BLaER1 treated with 17β-estradiol and CSF1 and Interleukin-3, amounts not matched to agents 10 nM and 100 nM (cell line): Measurements from ENCODE around the gene DLX1.
A peak's percentile ranks its signal among the peaks of the same experiment; 100 is the strongest.

Experiments
- H3K27ac ChIP-seq, 11 experiments: shearing (Covaris generic); formaldehyde crosslinking; 2 replicates each; pipeline ENCODE4 v1.8.1; 2022
- H3K27me3 ChIP-seq, 11 experiments: shearing (Covaris generic); formaldehyde crosslinking; 2 replicates each; pipeline ENCODE4 v1.8.1; 2022
- H3K36me3 ChIP-seq, 11 experiments: shearing (Covaris generic); formaldehyde crosslinking; 2 replicates each; pipeline ENCODE4 v1.8.1; 2022
- H3K4me1 ChIP-seq, 10 experiments: shearing (Covaris generic); formaldehyde crosslinking; 2 replicates each; pipeline ENCODE4 v1.8.1; 2022
- H3K4me2 ChIP-seq, 11 experiments: shearing (Covaris generic); formaldehyde crosslinking; 2 replicates each; pipeline ENCODE4 v1.8.1; 2022
- H3K4me3 ChIP-seq, 10 experiments: shearing (Covaris generic); formaldehyde crosslinking; 2 replicates each; pipeline ENCODE4 v1.8.1; 2022
- H3K9ac ChIP-seq, 11 experiments: shearing (Covaris generic); formaldehyde crosslinking; 2 replicates each; pipeline ENCODE4 v1.8.1; 2022
- H3K9me3 ChIP-seq, 11 experiments: shearing (Covaris generic); formaldehyde crosslinking; replicated peaks in 1 of 11; 2 replicates each; pipeline ENCODE4 v1.8.1; 2022
- H4K20me1 ChIP-seq, 11 experiments: shearing (Covaris generic); formaldehyde crosslinking; 2 replicates each; pipeline ENCODE4 v1.8.1; 2022
- Cebpa-rat ChIP-seq, 11 experiments: shearing (Covaris generic); IDR thresholded peaks; 2 replicates each; pipeline ENCODE4 v1.8.1; 2022

DLX1 gene

DNA sequence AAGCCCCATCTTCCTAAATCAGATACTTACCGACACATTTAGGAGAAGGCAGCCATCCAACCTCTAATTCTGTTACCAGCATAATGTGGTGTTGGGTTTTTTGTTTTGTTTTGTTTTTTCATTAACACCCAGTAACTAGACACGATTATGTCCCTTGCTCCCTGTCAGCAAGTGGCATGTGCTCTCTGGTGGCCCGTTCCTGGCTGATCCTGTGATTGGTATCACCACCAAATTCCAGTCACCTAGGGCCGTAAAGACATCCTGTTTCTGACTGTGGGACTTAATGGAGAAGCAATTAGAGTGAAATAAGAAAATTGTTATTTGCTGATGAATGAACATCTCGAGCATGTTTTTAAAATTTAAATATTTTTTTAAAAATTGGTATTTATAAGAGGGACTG is 5.9 kb upstream of the DLX1 start:
- Histone ChIP-seq H3K9me3 (peaks cover 0 to 21% (median 11%) of the 10 kb centered on the region in 11 experiments; a peak in 9 of 22 replicates), H3K36me3 (no peaks in the 10 kb centered on the region), H4K20me1 (peaks cover 0 to 66% (median 55%) of the 10 kb centered on the region in 11 experiments; a peak in 19 of 22 replicates), H3K27ac (no peak overlapping the region), H3K4me1 (peaks cover 3 to 27% (median 7%) of the 10 kb centered on the region in 10 experiments; a peak in 19 of 20 replicates), H3K4me3 (no peak overlapping the region), H3K9ac (no peak overlapping the region), H3K4me2 (no peak overlapping the region), H3K27me3 (peaks cover 96 to 100% (median 100%) of the 10 kb centered on the region in 11 experiments)
- TF ChIP-seq Cebpa-rat (IDR thresholded peaks at IDR 0.05): no peak

DNA sequence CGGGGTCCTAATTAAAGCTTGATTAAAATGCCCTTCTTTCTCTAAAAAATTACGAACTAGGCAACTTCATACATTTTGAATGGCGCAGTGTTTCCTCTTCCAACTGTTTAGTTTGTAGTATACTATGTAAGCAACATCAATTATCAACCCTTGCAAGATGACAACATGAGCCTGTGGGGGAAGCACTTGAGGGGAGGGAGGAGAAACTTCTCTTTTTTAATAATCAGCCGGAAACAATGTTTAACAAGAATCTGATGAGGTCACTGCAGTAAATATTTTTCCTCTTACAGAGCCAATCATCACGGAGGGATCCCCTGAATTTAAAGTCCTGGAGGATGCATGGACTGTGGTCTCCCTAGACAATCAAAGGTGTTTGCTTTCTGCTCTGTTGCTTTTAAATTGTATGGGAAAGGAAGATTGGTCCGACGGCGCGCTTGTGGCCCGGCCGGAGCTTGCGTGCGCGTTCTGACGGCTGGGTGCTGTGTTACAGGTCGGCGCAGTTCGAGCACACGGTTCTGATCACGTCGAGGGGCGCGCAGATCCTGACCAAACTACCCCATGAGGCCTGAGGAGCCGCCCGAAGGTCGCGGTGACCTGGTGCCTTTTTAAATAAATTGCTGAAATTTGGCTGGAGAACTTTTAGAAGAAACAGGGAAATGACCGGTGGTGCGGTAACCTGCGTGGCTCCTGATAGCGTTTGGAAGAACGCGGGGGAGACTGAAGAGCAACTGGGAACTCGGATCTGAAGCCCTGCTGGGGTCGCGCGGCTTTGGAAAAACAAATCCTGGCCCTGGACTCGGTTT is 5.3 kb upstream of the DLX1 start:
- Histone ChIP-seq H3K36me3 (no peaks in the 10 kb centered on the region), H3K9me3 (peaks cover 0 to 21% (median 11%) of the 10 kb centered on the region in 11 experiments; a peak in 9 of 22 replicates), H3K4me2 (peak overlapping the region in 3 of 11 experiments; percentile 21 to 62 (median 36); a peak in 6 of 22 replicates), H3K27me3 (peaks cover 99 to 100% (median 100%) of the 10 kb centered on the region in 11 experiments), H3K27ac (no peak overlapping the region), H3K4me1 (peaks cover 9 to 32% (median 13%) of the 10 kb centered on the region in 10 experiments), H3K9ac (no peak overlapping the region), H3K4me3 (peak overlapping the region in 1 of 10 experiments; percentile 25; a peak in 1 of 20 replicates), H4K20me1 (peaks cover 0 to 73% (median 62%) of the 10 kb centered on the region in 11 experiments; a peak in 19 of 22 replicates)
- TF ChIP-seq Cebpa-rat (IDR thresholded peaks at IDR 0.05): no peak

DNA sequence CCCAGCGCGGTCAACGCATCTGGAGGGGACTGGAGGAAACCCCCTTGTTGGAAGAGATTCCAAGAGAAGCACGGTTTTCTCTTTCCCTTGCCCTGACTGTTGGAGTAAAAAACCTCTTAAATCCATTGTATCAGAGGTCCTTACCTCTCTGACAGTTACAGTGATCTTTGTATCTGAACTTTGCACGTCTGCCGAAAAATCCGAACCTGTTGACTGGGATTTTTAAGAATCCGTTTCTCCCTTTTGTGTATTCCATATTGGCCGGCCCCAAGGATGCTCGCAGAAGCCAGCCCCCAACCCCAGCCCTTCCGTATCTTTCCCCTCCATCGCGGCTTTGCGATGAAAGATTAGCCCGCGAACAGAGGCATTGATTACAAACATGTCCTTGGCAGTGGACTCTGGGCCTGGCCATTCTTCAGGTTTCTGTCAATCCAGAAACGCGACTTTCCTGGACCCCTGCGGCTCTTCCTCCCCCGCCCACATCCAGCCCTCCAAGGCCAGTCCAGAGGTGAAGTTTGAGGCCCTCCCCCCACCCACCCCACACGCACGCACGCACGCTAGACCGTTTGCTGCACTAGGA is 4.6 kb upstream of the DLX1 start:
- peaks cover 99 to 100% (median 100%) of the 10 kb centered on the region in 11 experiments for H3K27me3 ChIP-seq
- H3K36me3 ChIP-seq: no peaks in the 10 kb centered on the region
- TF ChIP-seq Cebpa-rat (IDR thresholded peaks at IDR 0.05): no peak
- H3K4me3 ChIP-seq: no peak overlapping the region
- peaks cover 12 to 37% (median 19%) of the 10 kb centered on the region in 10 experiments for H3K4me1 ChIP-seq
- peaks cover 0 to 80% (median 69%) of the 10 kb centered on the region in 11 experiments; a peak in 19 of 22 replicates for H4K20me1 ChIP-seq
- no peak overlapping the region for H3K4me2 ChIP-seq
- peaks cover 0 to 24% (median 11%) of the 10 kb centered on the region in 11 experiments; a peak in 9 of 22 replicates for H3K9me3 ChIP-seq
- no peak overlapping the region for H3K27ac ChIP-seq
- H3K9ac ChIP-seq: no peak overlapping the region

- no peak overlapping the region for H3K4me2 ChIP-seq
- peaks cover 100% of the 10 kb centered on the region in 11 experiments for H3K27me3 ChIP-seq
These were observed 3.9 kb upstream of the DLX1 start for GRCh38 chr2:172081221-172082022.

DNA sequence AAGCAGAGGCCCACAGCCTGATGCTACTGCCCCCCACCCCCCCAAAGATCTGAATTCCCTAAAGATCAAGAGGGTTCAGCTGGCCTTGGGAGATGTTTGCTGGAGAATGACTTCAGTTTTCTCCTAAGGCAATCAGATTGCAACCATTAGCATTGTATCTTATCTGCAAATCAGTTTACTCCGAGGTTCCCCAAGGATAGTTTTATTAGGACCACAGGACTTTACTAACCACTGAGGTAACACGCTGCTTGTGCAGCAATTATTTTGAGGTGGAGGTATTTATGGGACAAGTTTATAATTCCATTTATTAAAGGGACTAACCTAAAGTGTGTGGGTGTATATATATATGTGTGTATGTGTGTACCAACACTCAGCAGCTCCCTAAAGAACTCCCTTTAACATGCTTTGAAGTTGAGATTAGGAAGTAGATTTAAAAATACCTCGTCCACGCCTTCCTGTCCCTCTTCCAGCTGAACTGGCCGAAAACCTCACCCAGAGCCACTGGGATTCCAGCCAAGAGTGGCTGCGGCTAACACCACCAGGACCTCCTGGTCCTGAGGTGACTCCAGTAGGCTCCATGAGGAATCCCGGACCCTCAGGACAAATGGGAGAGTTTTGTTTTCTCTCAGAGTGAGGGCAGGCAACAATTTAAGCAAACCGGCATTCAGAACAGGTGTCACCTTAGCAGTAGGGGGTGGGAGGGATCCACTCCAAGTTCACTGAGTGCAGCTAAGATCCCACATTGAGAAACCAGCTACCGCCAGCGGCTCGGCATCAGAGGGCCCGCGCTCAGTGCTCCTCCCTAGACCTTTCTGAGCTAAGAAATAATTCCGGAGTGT is 3.0 kb upstream of the DLX1 start:
- H3K27me3 ChIP-seq: peaks cover 100% of the 10 kb centered on the region in 11 experiments
- no peak for TF ChIP-seq Cebpa-rat (IDR thresholded peaks at IDR 0.05)
- H3K4me3 ChIP-seq: no peak overlapping the region
- peak overlapping the region in 2 of 11 experiments; percentile 47 to 79; a peak in 3 of 22 replicates for H3K4me2 ChIP-seq
- no peak overlapping the region for H3K27ac ChIP-seq
- peaks cover 12 to 45% (median 22%) of the 10 kb centered on the region in 10 experiments for H3K4me1 ChIP-seq
- peaks cover 4 to 39% (median 15%) of the 10 kb centered on the region in 11 experiments; a peak in 21 of 22 replicates for H3K9me3 ChIP-seq
- peaks cover 0 to 88% (median 84%) of the 10 kb centered on the region in 11 experiments; a peak in 19 of 22 replicates for H4K20me1 ChIP-seq
- no peak overlapping the region for H3K9ac ChIP-seq
- no peaks in the 10 kb centered on the region for H3K36me3 ChIP-seq

More at GRCh38 chr2:172081221-172082022, 3.9 kb upstream of the DLX1 start:
- Histone ChIP-seq H3K9me3 (peaks cover 0 to 30% (median 11%) of the 10 kb centered on the region in 11 experiments; a peak in 10 of 22 replicates), H3K27ac (no peak overlapping the region), H4K20me1 (peaks cover 0 to 86% (median 75%) of the 10 kb centered on the region in 11 experiments; a peak in 19 of 22 replicates), H3K9ac (no peak overlapping the region), H3K4me3 (no peak overlapping the region), H3K36me3 (no peaks in the 10 kb centered on the region), H3K4me1 (peaks cover 12 to 43% (median 21%) of the 10 kb centered on the region in 10 experiments)
- TF ChIP-seq Cebpa-rat (IDR thresholded peaks at IDR 0.05): no peak

GRCh38 chr2:172082944-172083627 is 2.2 kb upstream of the DLX1 start:
- Histone ChIP-seq H4K20me1 (peaks cover 0 to 96% (median 92%) of the 10 kb centered on the region in 11 experiments; a peak in 19 of 22 replicates), H3K4me2 (peak overlapping the region in 2 of 11 experiments; percentile 47 to 79; a peak in 4 of 22 replicates), H3K27me3 (peaks cover 100% of the 10 kb centered on the region in 11 experiments), H3K9ac (no peak overlapping the region), H3K36me3 (no peaks in the 10 kb centered on the region), H3K9me3 (peaks cover 7 to 47% (median 22%) of the 10 kb centered on the region in 11 experiments; a peak in 21 of 22 replicates), H3K27ac (no peak overlapping the region), H3K4me3 (peak overlapping the region in 2 of 10 experiments; percentile 23 to 29; a peak in 2 of 20 replicates), H3K4me1 (peaks cover 12 to 45% (median 22%) of the 10 kb centered on the region in 10 experiments)
- TF ChIP-seq Cebpa-rat (IDR thresholded peaks at IDR 0.05): no peak

DNA sequence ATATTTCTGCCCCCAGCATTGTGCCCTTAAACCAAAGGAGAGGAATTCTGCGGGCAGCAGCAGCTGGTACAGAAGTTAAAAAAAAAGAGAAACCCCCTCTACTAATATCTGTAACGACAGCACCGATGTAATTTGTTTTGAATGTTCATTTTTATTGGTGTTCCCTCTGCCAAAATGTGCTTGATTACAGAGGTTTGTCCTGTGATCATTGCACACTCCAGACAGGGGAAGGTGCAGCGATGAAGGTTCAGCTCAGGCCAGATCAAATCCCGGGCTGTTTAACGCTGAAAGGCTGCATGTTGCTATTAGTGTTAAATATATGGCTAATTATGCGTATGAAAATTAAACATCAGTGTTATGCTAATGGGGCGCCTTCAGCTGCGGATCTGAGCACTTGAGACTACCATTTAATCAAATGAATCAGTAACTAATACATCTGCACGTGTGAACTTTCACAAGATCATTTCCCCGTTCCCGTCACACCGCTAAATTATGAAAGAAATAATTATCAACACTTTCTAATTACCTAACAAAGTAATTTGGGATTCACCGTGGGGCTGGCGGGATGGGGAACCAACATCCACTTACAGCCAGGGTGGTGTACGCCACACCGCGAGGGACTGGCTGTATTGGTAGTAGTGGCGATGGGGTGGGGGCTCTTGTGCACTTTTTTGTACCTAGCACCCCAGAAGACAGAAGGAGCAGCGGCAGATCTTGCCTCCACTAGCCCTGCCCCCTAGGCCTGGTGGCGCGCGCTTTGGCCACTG is 1.5 kb upstream of the DLX1 start:
- Histone ChIP-seq H3K9ac (no peak overlapping the region), H3K27ac (no peak overlapping the region), H3K4me2 (peak overlapping the region; percentile 83 to 100 (median 92)), H3K36me3 (no peaks in the 10 kb centered on the region), H3K4me3 (peak overlapping the region in 8 of 10 experiments; percentile 55 to 73 (median 57); a peak in 15 of 20 replicates), H3K27me3 (peaks cover 100% of the 10 kb centered on the region in 11 experiments), H3K4me1 (peaks cover 12 to 45% (median 22%) of the 10 kb centered on the region in 10 experiments), H3K9me3 (peaks cover 9 to 52% (median 24%) of the 10 kb centered on the region in 11 experiments; a peak in 21 of 22 replicates), H4K20me1 (peaks cover 0 to 99% (median 94%) of the 10 kb centered on the region in 11 experiments; a peak in 19 of 22 replicates)
- no peak for TF ChIP-seq Cebpa-rat (IDR thresholded peaks at IDR 0.05)
